Heart right ventricle (tissue), 16 donors: ENCODE measurements around the gene CCDC24. TPM values are rescaled to one million over a fixed set of nuclear protein-coding genes. Genes with fewer than 3 reads are reported as not detected.

ENCODE experiments used
- ATAC-seq, 8 donors: fragments of 200-7000 bp; cut with Tn5 transposase; one replicate each; pipeline ENCODE4 v1.9.1; 2020; ENCODE audit warnings: mild to moderate bottlenecking in 8 of 8, moderate library complexity in 8 of 8, moderate number of reproducible peaks in 1 of 8
- DNase-seq, 2 donors: peaks; one replicate each; pipeline ENCODE4 v3.0.0-alpha.2; 2020
- H3K27ac ChIP-seq, 10 donors: fragments of 200-600 bp; sonication (generic) in 2 of 10; one replicate each; pipeline versions ENCODE4 v1.5.0 to v1.8.0; 2020 to 2022; ENCODE audit warnings: mild to moderate bottlenecking in 3 of 10
- H3K27me3 ChIP-seq, 7 donors: fragments of 200-600 bp; one replicate each; pipeline ENCODE4 v1.8.0; 2021 to 2022; ENCODE audit warnings: mild to moderate bottlenecking in 2 of 7
- H3K36me3 ChIP-seq, 9 donors: fragments of 200-600 bp; sonication (generic) in 1 of 9; one replicate each; pipeline versions ENCODE4 v1.5.0 to v1.8.0; 2020 to 2022; ENCODE audit warnings: mild to moderate bottlenecking in 2 of 9
- H3K4me1 ChIP-seq, 9 donors: fragments of 200-600 bp; sonication (generic) in 1 of 9; one replicate each; pipeline versions ENCODE4 v1.5.0 to v1.8.0; 2020 to 2022; ENCODE audit warnings: mild to moderate bottlenecking in 4 of 9
- H3K4me3 ChIP-seq, 10 donors: fragments of 200-600 bp; sonication (generic) in 2 of 10; one replicate each; pipeline versions ENCODE4 v1.5.0 to v1.8.0; 2020 to 2022; ENCODE audit warnings: mild to moderate bottlenecking in 7 of 10, moderate library complexity in 2 of 10
- H3K9me3 ChIP-seq, 11 donors: fragments of 200-600 bp in 10 of 11; sonication (generic) in 2 of 11; one replicate each; pipeline versions ENCODE4 v1.5.0 to v1.8.0; 2013 to 2022; ENCODE audit warnings: mild to moderate bottlenecking in 2 of 11, control low read depth in 1 of 11, moderate library complexity in 1 of 11
- CTCF ChIP-seq, 9 donors: fragments of 200-600 bp; sonication (generic) in 2 of 9; IDR thresholded peaks; one replicate each; pipeline versions ENCODE4 v1.5.0 to v1.8.0; 2021 to 2022; ENCODE audit warnings: antibody characterized with exemption in 9 of 9, mild to moderate bottlenecking in 5 of 9, moderate library complexity in 1 of 9
- WGBS, 2 donors: extraction: QIAGEN DNeasy Blood & Tissue Kit; methylation state at CpG; one replicate each; pipeline ENCODE4 v1.1.7; 2013; ENCODE audit warnings: inconsistent platforms in 1 of 2; 5-methylcytosine and 5-hydroxymethylcytosine counted together
- intact Hi-C, 10 donors: fragments of 100-400 bp; cut with DNase I; formaldehyde crosslinking; loops; one replicate each; pipeline versions ENCODE4 v1.11.1 to v1.14.2; 2022
- long read RNA-seq, 3 donors: library from polyadenylated mRNA; unstranded; transcript quantifications; one replicate each; pipeline ENCODE4 v2.0.0, GENCODE V29; 2020 to 2021
- polyA plus RNA-seq, 2 donors: library from polyadenylated mRNA; stranded (reverse); fragments of 200-250 nt; gene quantifications; one replicate each; pipeline ENCODE4 v1.2.3, GENCODE V29; 2013
- total RNA-seq, 10 donors: library from RNA; stranded (reverse); fragmentation: NEBNext Ultra II Directional in 3 of 10; extraction: Animal tissue kit (Norgen Biotek cat#: 25700) in 3 of 10; gene quantifications; one replicate each; pipeline versions ENCODE4 v1.2.1 to v1.2.4, GENCODE V29; 2021 to 2023
- donor health status: Arrhythmogenic right ventricular cardiomyopathy.
- donor health status: ischemic (EF 13 %, LVEDD 7.1; RV severe dilation, severe dysfunction).
- donor health status: healthy with polysubstance abuse.
- donor health status: DM: no; HTN: yes; CAD: no.
- donor health status: DM: no; HTN: no; CAD: no.
- donor health status: ischemic (EF 25% LVEDD 6.9; RV normal size, moderate dysfunction).
- donor health status: ischemic (EF 25% LVEDD 5.7; RV mildly dilated, moderate dysfunction).
- donor health status: healthy.
- donor health status: DM: yes; HTN: yes; CAD: no.
- donor health status: Ischemic cardiomyopathy.
- donor health status: ischemic (EF 35%, LVEDD 5.7; RV mildly dilated, moderate dysfunction).
- donor health status: nonischemic (EF 11% LVEDD 7.7; RV severe dilation, severe dysfunction).
- donor health status: DM: yes; HTN: yes; CAD: no.
- donor health status: PGD.
- donor health status: ischemic (EF 29% LVEDD 5.4; RV normal size, mild dysfunction).
- donor health status: nonischemic (EF 23%, LVEDD 6.1; RV moderate dilation, normal function).

Gene CCDC24
- total RNA-seq (1 to 10 TPM in 8 of 10 donors, under 1 TPM in 2; 0.55 to 3.1 (median 1.3) TPM), polyA plus RNA-seq (1 to 10 TPM; 1.1 to 3.1 TPM)
- long read RNA-seq, donor 1, partial matches to known transcripts, result 0 of 4 reads
- long read RNA-seq, donor 1, other reads (novel, unspliced or antisense), result 4 of 4 reads
- long read RNA-seq, donor 2, partial matches to known transcripts, result 0 of 1 reads
- long read RNA-seq, donor 2, other reads (novel, unspliced or antisense), result 1 of 1 reads
- long read RNA-seq, donor 3, partial matches to known transcripts, result 0 of 1 reads
- long read RNA-seq, donor 3, other reads (novel, unspliced or antisense), result 1 of 1 reads

- Histone ChIP-seq H3K27ac (peak within 1 kb of the TSS in 7 of 10 donors; percentile 7 to 82 (median 62)), H3K4me1 (peaks cover 5 to 23% (median 11%) of the 10 kb centered on the region in 9 donors), H3K36me3 (peaks cover 0 to 4% (median 0%) of the 10 kb centered on the region in 9 donors), H3K4me3 (peak within 1 kb of the TSS; percentile 45 to 82 (median 71)), H3K9me3 (no peaks in the 10 kb centered on the region), H3K27me3 (no peaks in the 10 kb centered on the region)
- peak in 5 of 9 donors; percentile 0 to 41 (median 15) for TF ChIP-seq CTCF (IDR thresholded peaks at IDR 0.05)
- intact Hi-C loops, result loop anchor here in 1 of 10 donors (10.0 kb wide), 1 partner anchor 223 kb away; the partner anchor contains the start of gene DMAP1
- DNase-seq (peak; percentile 81), ATAC-seq (peak; percentile 86 to 94 (median 90))
- 0 to 1% methylated on average over 63 to 66 of the region's 66 CpGs for WGBS, 2 donors
Measured at GRCh38 chr1:43991476-43992231, at the start of gene CCDC24. CCDC24 (plus strand) TSS chr1:43991599; CDS start chr1:43991879, 280 bp downstream.

GRCh38 chr1:43942411-43942810, 49.0 kb upstream of the CCDC24 start:
- intact Hi-C loops, result no loop called here
- Histone ChIP-seq H3K36me3 (peaks cover 0 to 7% (median 0%) of the 10 kb centered on the region in 9 donors), H3K27ac (no peak overlapping the region), H3K4me3 (no peak overlapping the region), H3K4me1 (peaks cover 0 to 23% (median 16%) of the 10 kb centered on the region in 9 donors), H3K9me3 (no peaks in the 10 kb centered on the region), H3K27me3 (no peaks in the 10 kb centered on the region)
- 87 to 89% methylated on average over 3 of the region's 3 CpGs for WGBS, 2 donors
- no peak for TF ChIP-seq CTCF (IDR thresholded peaks at IDR 0.05)
- ATAC-seq (no peak), DNase-seq (no peak)

- Histone ChIP-seq H3K4me3 (no peak overlapping the region), H3K27me3 (no peaks in the 10 kb centered on the region), H3K36me3 (peaks cover 0 to 12% (median 0%) of the 10 kb centered on the region in 9 donors), H3K27ac (no peak overlapping the region), H3K4me1 (peaks cover 16 to 45% (median 35%) of the 10 kb centered on the region in 9 donors), H3K9me3 (no peaks in the 10 kb centered on the region)
- DNase-seq (no peak), ATAC-seq (no peak)
- WGBS, 2 donors, result 93 to 95% methylated on average over 1 of the region's 1 CpG
- intact Hi-C loops, result loop anchor here in 1 of 10 donors (5.0 kb wide), 1 partner anchor 238 kb away; the partner anchor contains the start of gene ST3GAL3
- TF ChIP-seq CTCF (IDR thresholded peaks at IDR 0.05), result no peak
Measured at GRCh38 chr1:43944860-43945259, 46.5 kb upstream of the CCDC24 start.

- intact Hi-C loops, result loop anchor here in 3 of 10 donors (2.0 to 5.0 kb wide), 3 partner anchors 23 to 238 kb away; partner anchors contain the start of genes ATP6V0B (in 1 of the 3) and ST3GAL3 (in 1 of the 3)
- peaks cover 0 to 21% (median 0%) of the 10 kb centered on the region in 9 donors for H3K36me3 ChIP-seq
- H3K27me3 ChIP-seq, result no peaks in the 10 kb centered on the region
- peak overlapping the region; percentile 53 to 94 (median 72) for H3K4me3 ChIP-seq
- peak overlapping the region in 9 of 10 donors; percentile 90 to 100 (median 97) for H3K27ac ChIP-seq
- no peak for ATAC-seq
- DNase-seq, result no peak
- no peak for TF ChIP-seq CTCF (IDR thresholded peaks at IDR 0.05)
- H3K4me1 ChIP-seq, result peaks cover 16 to 54% (median 39%) of the 10 kb centered on the region in 9 donors
- 11 to 12% methylated on average over 3 of the region's 3 CpGs for WGBS, 2 donors
- H3K9me3 ChIP-seq, result no peaks in the 10 kb centered on the region
Measured at GRCh38 chr1:43945674-43946235, 45.6 kb upstream of the CCDC24 start.
